ENCODE data around the gene COG1. TPM values are rescaled to one million over a fixed set of nuclear protein-coding genes. Genes with fewer than 3 reads are reported as not detected.

Gene COG1
- total and polyA plus RNA-seq, 2 donors (not counting 3 experiments of a cell fraction or from before 2014, with no cell fraction given), result 26.2 to 39.0 TPM

DNA sequence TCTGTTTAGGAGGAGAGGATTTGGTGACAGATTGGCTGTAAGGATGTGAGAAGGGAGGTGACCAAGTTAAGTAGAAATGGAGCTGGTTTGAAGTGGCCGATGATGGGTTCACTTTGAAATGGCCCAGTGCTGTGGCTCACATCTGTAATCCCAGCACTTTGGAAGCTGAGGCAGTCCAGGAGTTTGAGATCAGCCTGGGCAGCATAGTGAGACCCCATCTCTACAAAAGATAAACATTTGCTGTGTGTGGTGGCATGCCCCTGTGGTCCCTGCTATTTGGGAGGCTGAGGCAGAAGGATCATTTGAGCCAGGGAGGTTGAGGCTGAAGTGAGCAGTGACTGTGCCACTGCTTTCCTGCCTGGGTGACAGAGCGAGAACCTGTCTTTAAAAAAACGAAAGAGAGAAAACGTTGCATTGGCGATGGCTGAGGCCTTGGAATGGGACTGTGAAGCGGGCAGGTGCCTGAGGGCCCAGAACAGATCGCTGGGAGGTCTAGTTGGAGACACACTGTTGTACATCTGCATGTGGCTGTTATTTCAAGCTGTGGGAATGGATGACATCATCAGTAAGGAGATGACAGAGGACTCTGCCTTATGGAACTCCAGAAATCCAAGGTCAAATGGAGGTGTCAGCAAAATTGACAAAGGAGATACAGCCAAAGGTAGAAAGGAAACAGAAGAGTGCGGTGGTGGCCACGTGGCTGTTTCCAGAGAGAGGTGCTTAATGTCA lies 5.5 kb downstream of the COG1 start:
- Histone ChIP-seq H3K27ac (ENCODE audit: insufficient read depth, low read depth, low read length) (no peak overlapping the region), H3K79me2 (ENCODE audit: control insufficient read depth, insufficient read depth, low read length) (peaks cover 14% of the 10 kb centered on the region), H3K4me3 (replicated peaks in 1 of 3; ENCODE audit: insufficient read depth in 1 of 3, low read depth in 1 of 3, low read length in 3 of 3) (no peak overlapping the region), H3K9me1 (replicated peaks; ENCODE audit: control insufficient read depth, extremely low read depth, insufficient read depth, low read length) (no peaks in the 10 kb centered on the region), H2AFZ (ENCODE audit: low read depth, low read length) (no peak overlapping the region), H4K20me1 (replicated peaks; ENCODE audit: control insufficient read depth, extremely low read depth, insufficient read depth, low read length) (no peaks in the 10 kb centered on the region), H3K4me2 (ENCODE audit: insufficient read depth, low read length) (no peak overlapping the region), H3K9me3 (replicated peaks; ENCODE audit: control insufficient read depth, insufficient read depth, low read length) (no peaks in the 10 kb centered on the region), H3K36me3 (ENCODE audit: control insufficient read depth in 2 of 2, extremely low read depth in 1 of 2, insufficient read depth in 2 of 2, low read length in 2 of 2) (peaks cover 35 to 46% of the 10 kb centered on the region in 2 experiments), H3K4me1 (ENCODE audit: control insufficient read depth, extremely low read depth, insufficient read depth, low read length) (peaks cover 25% of the 10 kb centered on the region), H3K27me3 (ENCODE audit: control insufficient read depth in 2 of 2, insufficient read depth in 2 of 2, low read length in 2 of 2) (no peaks in the 10 kb centered on the region), H3K9ac (replicated peaks; ENCODE audit: extremely low read depth, insufficient read depth, low read length) (no peak overlapping the region)
- POLR2A ChIA-PET, result no interaction called here
- DNase-seq (ENCODE audit: low read depth, low spot score) (no peak), FAIRE-seq (no peak)
- CTCF ChIA-PET, result interaction anchor here (1.2 to 2.8 kb wide), 3 partner anchors 172 to 474 kb away, joined by 3 to 55 read pairs (median 4); no protein-coding TSS in a partner anchor
- BruUV-seq (replicated peaks), result no TSS peak
- TF ChIP-seq, protein P1, sequence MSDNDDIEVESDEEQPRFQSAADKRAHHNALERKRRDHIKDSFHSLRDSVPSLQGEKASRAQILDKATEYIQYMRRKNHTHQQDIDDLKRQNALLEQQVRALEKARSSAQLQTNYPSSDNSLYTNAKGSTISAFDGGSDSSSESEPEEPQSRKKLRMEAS (IDR thresholded peaks at IDR 0.05; ENCODE audit: insufficient read depth, insufficient read length), result no peak
- TF ChIP-seq POLR2A (IDR thresholded peaks at IDR 0.05; ENCODE audit: low read depth, low read length) (no peak), GATA2 (IDR thresholded peaks at IDR 0.05; ENCODE audit: insufficient read depth, insufficient read length, low read depth, low read length) (no peak), EZH2 (IDR thresholded peaks at IDR 0.05; ENCODE audit: borderline replicate concordance, low read depth, low read length, severe bottlenecking) (no peak), MYC (IDR thresholded peaks at IDR 0.05; ENCODE audit: low read depth, low read length) (no peak)
- dilution Hi-C loops (cut with MboI; ENCODE audit: extremely low pct_ligation_motif_present, low sequenced_read_pairs) (no loop called here), intact Hi-C loops (cut with micrococcal nuclease) (no loop called here)

- TF ChIP-seq, protein P1 (IDR thresholded peaks at IDR 0.05; ENCODE audit: insufficient read depth, insufficient read length), result no peak
- no peak for TF ChIP-seq GATA2 (IDR thresholded peaks at IDR 0.05; ENCODE audit: insufficient read depth, insufficient read length, low read depth, low read length)
- TF ChIP-seq FOS (IDR thresholded peaks at IDR 0.05; ENCODE audit: borderline replicate concordance, insufficient read depth, low read length), result no peak
- no peak for TF ChIP-seq MYC (IDR thresholded peaks at IDR 0.05; ENCODE audit: low read depth, low read length)
- no peak for TF ChIP-seq POLR2AphosphoS5 (IDR thresholded peaks at IDR 0.05; ENCODE audit: insufficient read depth, low read depth, low read length)
- TF ChIP-seq, protein P2, sequence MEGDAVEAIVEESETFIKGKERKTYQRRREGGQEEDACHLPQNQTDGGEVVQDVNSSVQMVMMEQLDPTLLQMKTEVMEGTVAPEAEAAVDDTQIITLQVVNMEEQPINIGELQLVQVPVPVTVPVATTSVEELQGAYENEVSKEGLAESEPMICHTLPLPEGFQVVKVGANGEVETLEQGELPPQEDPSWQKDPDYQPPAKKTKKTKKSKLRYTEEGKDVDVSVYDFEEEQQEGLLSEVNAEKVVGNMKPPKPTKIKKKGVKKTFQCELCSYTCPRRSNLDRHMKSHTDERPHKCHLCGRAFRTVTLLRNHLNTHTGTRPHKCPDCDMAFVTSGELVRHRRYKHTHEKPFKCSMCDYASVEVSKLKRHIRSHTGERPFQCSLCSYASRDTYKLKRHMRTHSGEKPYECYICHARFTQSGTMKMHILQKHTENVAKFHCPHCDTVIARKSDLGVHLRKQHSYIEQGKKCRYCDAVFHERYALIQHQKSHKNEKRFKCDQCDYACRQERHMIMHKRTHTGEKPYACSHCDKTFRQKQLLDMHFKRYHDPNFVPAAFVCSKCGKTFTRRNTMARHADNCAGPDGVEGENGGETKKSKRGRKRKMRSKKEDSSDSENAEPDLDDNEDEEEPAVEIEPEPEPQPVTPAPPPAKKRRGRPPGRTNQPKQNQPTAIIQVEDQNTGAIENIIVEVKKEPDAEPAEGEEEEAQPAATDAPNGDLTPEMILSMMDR (IDR thresholded peaks at IDR 0.05; ENCODE audit: extremely low read depth in 1 of 2, insufficient read depth in 1 of 2, low read depth in 1 of 2, low read length in 2 of 2), result no peak
- no peak for TF ChIP-seq EZH2 (IDR thresholded peaks at IDR 0.05; ENCODE audit: borderline replicate concordance, low read depth, low read length, severe bottlenecking)
- no peak for TF ChIP-seq POLR2A (IDR thresholded peaks at IDR 0.05; ENCODE audit: low read depth, low read length)
- no peak for TF ChIP-seq JUN (IDR thresholded peaks at IDR 0.05; ENCODE audit: borderline replicate concordance, insufficient read depth, insufficient read length, low read depth)
- intact Hi-C loops (cut with micrococcal nuclease), result no loop called here
- Histone ChIP-seq H3K79me2 (ENCODE audit: control insufficient read depth, insufficient read depth, low read length) (peaks cover 9% of the 10 kb centered on the region), H3K27me3 (ENCODE audit: control insufficient read depth in 2 of 2, insufficient read depth in 2 of 2, low read length in 2 of 2) (no peaks in the 10 kb centered on the region), H3K9me1 (replicated peaks; ENCODE audit: control insufficient read depth, extremely low read depth, insufficient read depth, low read length) (no peaks in the 10 kb centered on the region), H3K9me3 (replicated peaks; ENCODE audit: control insufficient read depth, insufficient read depth, low read length) (no peaks in the 10 kb centered on the region), H2AFZ (ENCODE audit: low read depth, low read length) (no peak overlapping the region), H3K36me3 (ENCODE audit: control insufficient read depth in 2 of 2, extremely low read depth in 1 of 2, insufficient read depth in 2 of 2, low read length in 2 of 2) (peaks cover 35 to 46% of the 10 kb centered on the region in 2 experiments), H3K4me2 (ENCODE audit: insufficient read depth, low read length) (no peak overlapping the region), H4K20me1 (replicated peaks; ENCODE audit: control insufficient read depth, extremely low read depth, insufficient read depth, low read length) (no peaks in the 10 kb centered on the region), H3K27ac (ENCODE audit: insufficient read depth, low read depth, low read length) (no peak overlapping the region), H3K4me3 (replicated peaks in 1 of 3; ENCODE audit: insufficient read depth in 1 of 3, low read depth in 1 of 3, low read length in 3 of 3) (no peak overlapping the region), H3K9ac (replicated peaks; ENCODE audit: extremely low read depth, insufficient read depth, low read length) (no peak overlapping the region), H3K4me1 (ENCODE audit: control insufficient read depth, extremely low read depth, insufficient read depth, low read length) (peaks cover 26% of the 10 kb centered on the region)
- DNase-seq (ENCODE audit: low read depth, low spot score) (no peak), FAIRE-seq (no peak)
- no TSS peak for BruUV-seq (replicated peaks)
- CTCF ChIA-PET, result no interaction called here
- dilution Hi-C loops (cut with MboI; ENCODE audit: extremely low pct_ligation_motif_present, low sequenced_read_pairs), result no loop called here
- POLR2A ChIA-PET, result no interaction called here
Measured at GRCh38 chr17:73198930-73199260, 6.0 kb downstream of the COG1 start.

All from endothelial cell of umbilical vein (primary cell).